Chondrocyte (in vitro differentiated cells): Measurements from ENCODE around the gene WNT9A. TPM values are rescaled to one million over a fixed set of nuclear protein-coding genes. Genes with fewer than 3 reads are reported as not detected.
A peak's percentile ranks its signal among the peaks of the same experiment; 100 is the strongest.

Experiments used
- DNase-seq: peaks from one replicate; pipeline ENCODE4 v3.0.0; 2021; ENCODE audit warnings: mixed read lengths, low spot score
- H3K27ac Mint-ChIP-seq: one replicate; pipeline ENCODE4 v1.8.0; 2021; ENCODE audit warnings: mild to moderate bottlenecking, moderate library complexity, mixed read lengths; ENCODE audit not compliant: unreplicated experiment
- H3K27me3 Mint-ChIP-seq: 2 replicates; pipeline ENCODE4 v1.8.0; 2021; ENCODE audit warnings: low read depth, mixed read lengths
- H3K36me3 Mint-ChIP-seq: 2 replicates; pipeline ENCODE4 v1.8.0; 2021; ENCODE audit warnings: low read depth, mixed read lengths
- H3K4me1 Mint-ChIP-seq: 2 replicates; pipeline ENCODE4 v1.8.0; 2021; ENCODE audit warnings: low read depth, mild to moderate bottlenecking, mixed read lengths
- H3K4me3 Mint-ChIP-seq: one replicate; pipeline ENCODE4 v1.8.0; 2021; ENCODE audit warnings: mild to moderate bottlenecking, moderate library complexity, mixed read lengths; ENCODE audit not compliant: unreplicated experiment
- H3K9me3 Mint-ChIP-seq: 2 replicates; pipeline ENCODE4 v1.8.0; 2021; ENCODE audit warnings: low read depth, mixed read lengths
- total RNA-seq: library from RNA; stranded (reverse); gene quantifications from 3 replicates; pipeline ENCODE4 v1.2.1, GENCODE V29; 2021
- TF ChIP-seq, protein P1 (sequence below): fragments of 200-600 bp; sonication (generic); IDR thresholded peaks from 2 replicates; pipeline ENCODE4 v1.5.0; 2021; ENCODE audit warnings: antibody characterized with exemption, mild to moderate bottlenecking, moderate library complexity

WNT9A gene
- total RNA-seq, 1 donor from 2014 or later: 2.5 TPM

DNA sequence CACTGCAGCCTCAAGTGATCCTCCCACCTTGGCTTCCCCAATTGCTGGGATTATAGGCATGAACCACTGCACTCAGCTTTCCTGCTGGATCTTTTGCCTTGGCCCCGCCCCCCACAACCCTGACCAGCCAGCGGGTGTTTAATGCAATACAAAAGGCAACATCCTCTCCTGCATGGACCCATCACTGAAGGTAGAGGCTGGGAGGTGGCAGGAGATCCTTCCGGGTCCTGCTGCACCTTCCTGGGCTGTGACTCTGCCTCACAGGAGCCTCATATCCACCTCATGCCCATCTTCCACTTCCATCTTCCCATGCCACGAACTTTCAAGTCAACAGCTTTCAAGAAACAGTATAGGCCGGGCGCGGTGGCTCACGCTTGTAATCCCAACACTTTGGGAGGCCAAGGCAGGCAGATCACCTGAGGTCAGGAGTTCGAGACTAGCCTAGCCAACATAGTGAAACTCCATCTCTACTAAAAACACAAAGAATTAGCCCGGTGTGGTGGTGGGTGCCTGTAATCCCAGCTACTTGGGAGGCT, 11.7 kb upstream of the WNT9A start:
- Mint-ChIP-seq H3K27me3 (peaks cover 14% of the 10 kb centered on the region), H3K4me1 (no peaks in the 10 kb centered on the region), H3K36me3 (peaks cover 2% of the 10 kb centered on the region), H3K27ac (no peak overlapping the region), H3K4me3 (no peak overlapping the region), H3K9me3 (peaks cover 7% of the 10 kb centered on the region)
- DNase-seq: no peak
- TF ChIP-seq, protein P1, sequence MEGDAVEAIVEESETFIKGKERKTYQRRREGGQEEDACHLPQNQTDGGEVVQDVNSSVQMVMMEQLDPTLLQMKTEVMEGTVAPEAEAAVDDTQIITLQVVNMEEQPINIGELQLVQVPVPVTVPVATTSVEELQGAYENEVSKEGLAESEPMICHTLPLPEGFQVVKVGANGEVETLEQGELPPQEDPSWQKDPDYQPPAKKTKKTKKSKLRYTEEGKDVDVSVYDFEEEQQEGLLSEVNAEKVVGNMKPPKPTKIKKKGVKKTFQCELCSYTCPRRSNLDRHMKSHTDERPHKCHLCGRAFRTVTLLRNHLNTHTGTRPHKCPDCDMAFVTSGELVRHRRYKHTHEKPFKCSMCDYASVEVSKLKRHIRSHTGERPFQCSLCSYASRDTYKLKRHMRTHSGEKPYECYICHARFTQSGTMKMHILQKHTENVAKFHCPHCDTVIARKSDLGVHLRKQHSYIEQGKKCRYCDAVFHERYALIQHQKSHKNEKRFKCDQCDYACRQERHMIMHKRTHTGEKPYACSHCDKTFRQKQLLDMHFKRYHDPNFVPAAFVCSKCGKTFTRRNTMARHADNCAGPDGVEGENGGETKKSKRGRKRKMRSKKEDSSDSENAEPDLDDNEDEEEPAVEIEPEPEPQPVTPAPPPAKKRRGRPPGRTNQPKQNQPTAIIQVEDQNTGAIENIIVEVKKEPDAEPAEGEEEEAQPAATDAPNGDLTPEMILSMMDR: no peak

DNA sequence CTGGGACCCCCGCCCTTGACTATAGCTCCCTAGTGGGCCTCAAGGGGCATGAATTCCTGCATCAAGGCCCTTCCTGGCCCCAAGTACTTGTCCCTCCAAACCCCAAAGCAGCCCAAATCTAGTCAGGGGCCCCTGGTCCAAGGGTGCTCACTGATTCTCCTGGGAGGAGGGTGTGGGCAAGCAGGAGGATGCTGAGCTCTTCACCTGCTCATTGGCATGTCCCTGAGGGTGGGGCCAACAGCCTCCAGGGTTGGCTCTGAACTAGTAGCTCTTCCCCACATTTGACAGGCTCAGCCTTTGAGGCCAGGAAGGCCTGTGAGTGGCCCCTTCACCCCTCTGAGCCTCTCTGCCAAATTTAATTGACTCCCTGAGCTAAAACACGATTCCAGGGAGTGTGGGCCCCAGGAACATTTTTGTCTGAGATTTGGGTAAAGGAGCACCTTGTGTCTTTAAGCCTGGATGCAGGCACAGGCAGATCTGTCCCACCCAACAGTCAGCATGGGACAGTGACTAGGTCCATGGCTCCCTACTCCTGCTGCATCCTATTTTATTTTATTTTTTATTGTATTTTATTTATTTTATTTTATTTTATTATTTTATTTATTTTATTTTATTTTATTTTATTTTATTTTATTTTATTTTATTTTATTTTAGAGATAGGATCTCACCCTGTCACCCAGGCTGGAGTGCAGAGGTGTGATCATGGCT, 11.0 kb upstream of the WNT9A start:
- peaks cover 3% of the 10 kb centered on the region for H3K4me1 Mint-ChIP-seq
- peaks cover 11% of the 10 kb centered on the region for H3K27me3 Mint-ChIP-seq
- no peak overlapping the region for H3K4me3 Mint-ChIP-seq
- DNase-seq: no peak
- H3K9me3 Mint-ChIP-seq: peaks cover 7% of the 10 kb centered on the region
- H3K36me3 Mint-ChIP-seq: peaks cover 3% of the 10 kb centered on the region
- H3K27ac Mint-ChIP-seq: no peak overlapping the region
- TF ChIP-seq, protein P1: no peak

DNA sequence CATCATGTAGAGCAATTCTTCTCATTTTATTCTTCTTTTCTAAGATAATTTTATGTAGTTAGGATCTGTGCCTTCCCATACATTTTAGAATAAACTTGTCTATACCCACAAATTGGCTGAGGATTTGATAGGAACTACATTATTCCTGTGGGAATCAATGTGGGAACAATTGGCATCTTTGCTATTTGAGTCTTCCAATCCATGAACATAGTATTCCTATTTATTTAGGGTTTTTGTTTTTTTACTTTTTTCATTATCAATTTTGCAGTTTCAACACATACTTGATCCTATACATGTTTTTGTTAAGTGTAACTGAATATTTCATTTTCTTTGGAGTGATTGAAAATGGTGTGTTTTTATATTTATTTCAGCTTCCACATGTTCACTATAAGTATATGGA, 8.1 kb upstream of the WNT9A start:
- peaks cover 11% of the 10 kb centered on the region for H3K27me3 Mint-ChIP-seq
- peaks cover 4% of the 10 kb centered on the region for H3K36me3 Mint-ChIP-seq
- peaks cover 7% of the 10 kb centered on the region for H3K9me3 Mint-ChIP-seq
- peaks cover 11% of the 10 kb centered on the region for H3K4me1 Mint-ChIP-seq
- TF ChIP-seq, protein P1: no peak
- H3K27ac Mint-ChIP-seq: no peak overlapping the region
- H3K4me3 Mint-ChIP-seq: no peak overlapping the region
- no peak for DNase-seq

DNA sequence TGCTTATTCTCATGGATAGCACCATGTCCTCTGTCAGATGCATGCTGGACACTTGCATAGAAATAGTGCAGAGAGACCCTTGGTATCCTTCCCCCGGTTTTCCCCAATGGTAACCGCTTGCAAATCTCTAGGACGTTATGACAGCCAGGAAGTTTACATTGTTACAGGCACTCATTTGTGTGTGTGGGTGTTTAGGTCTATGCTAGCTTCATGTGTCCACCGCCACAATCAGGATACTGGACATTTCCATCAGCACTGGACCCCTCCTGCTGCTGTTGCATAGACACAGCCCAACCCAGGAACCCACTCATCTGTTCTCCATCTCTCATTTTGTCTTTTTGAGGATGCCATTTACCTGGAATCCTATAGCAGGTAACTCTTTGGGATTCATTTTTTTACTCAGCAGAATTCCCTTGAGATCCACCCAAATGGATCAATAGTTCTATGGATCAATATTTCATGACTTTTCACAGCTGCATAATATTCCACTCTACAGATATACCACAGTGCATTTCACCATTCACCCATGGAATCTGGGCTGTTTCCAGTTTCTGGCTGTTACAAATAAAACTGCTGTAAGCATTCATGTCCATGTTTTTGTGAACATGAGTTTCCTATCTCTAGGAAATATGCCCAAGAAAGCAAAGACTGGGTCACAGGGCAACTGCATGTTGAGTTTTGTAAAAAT, 6.6 kb upstream of the WNT9A start:
- H3K27me3 Mint-ChIP-seq: peaks cover 11% of the 10 kb centered on the region
- H3K4me1 Mint-ChIP-seq: peaks cover 11% of the 10 kb centered on the region
- H3K9me3 Mint-ChIP-seq: peaks cover 7% of the 10 kb centered on the region
- H3K36me3 Mint-ChIP-seq: peaks cover 4% of the 10 kb centered on the region
- TF ChIP-seq, protein P1: peak; percentile 7
- H3K27ac Mint-ChIP-seq: no peak overlapping the region
- no peak for DNase-seq
- H3K4me3 Mint-ChIP-seq: no peak overlapping the region

DNA sequence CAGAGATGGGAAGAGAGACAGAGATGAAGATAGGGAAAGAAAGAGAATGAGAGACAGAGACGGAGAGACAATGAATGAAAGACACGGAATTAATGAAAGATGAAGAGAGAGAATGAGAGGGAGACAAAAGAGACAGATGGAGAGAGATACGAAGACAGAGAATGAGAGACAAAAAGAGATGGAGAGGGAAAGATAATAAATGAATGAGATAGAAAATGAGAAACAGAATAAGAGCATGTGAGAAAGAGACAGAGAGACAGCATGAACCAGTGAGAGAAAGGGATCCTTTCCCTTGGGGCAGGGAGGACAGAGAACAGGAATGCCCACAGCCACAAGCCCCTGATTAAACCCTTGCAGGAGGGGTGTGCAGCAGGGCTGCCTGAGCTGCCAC, 5.3 kb upstream of the WNT9A start:
- Mint-ChIP-seq H3K27ac (no peak overlapping the region), H3K4me1 (peaks cover 19% of the 10 kb centered on the region)
- no peak for DNase-seq

More for the DNA sequence above, 5.3 kb upstream of the WNT9A start:
- Mint-ChIP-seq H3K36me3 (peaks cover 4% of the 10 kb centered on the region), H3K9me3 (peaks cover 7% of the 10 kb centered on the region), H3K4me3 (no peak overlapping the region), H3K27me3 (peaks cover 11% of the 10 kb centered on the region)
- TF ChIP-seq, protein P1: no peak
